Esophagus squamous epithelium (tissue), 5 donors: ENCODE results near the gene MORN3. TPM values are rescaled to one million over a fixed set of nuclear protein-coding genes. Genes with fewer than 3 reads are reported as not detected.
A peak's percentile ranks its signal among the peaks of the same experiment; 100 is the strongest.
"Not testable (repeated sequence)": the region's sequence is repeated elsewhere in the genome, so short reads cannot be mapped to it uniquely, and the experiment has no call there.

ENCODE experiments used
- DNase-seq: peaks from one replicate; lab custom pipeline; 2025; lab: John Stamatoyannopoulos, UW
- H3K27ac ChIP-seq, 4 donors: fragments of 200-600 bp; sonication (generic); one replicate each; pipeline ENCODE4 v1.5.1; 2016 to 2019; ENCODE audit warnings: mild to moderate bottlenecking in 1 of 4
- H3K27me3 ChIP-seq, 4 donors: fragments of 200-600 bp; sonication (generic); 1 replicate in 3 of 4; 2 replicates in 1 of 4; pipeline versions ENCODE4 v1.5.1 to v1.6.0; 2017 to 2021; ENCODE audit warnings: antibody characterized with exemption in 1 of 4
- H3K36me3 ChIP-seq, 3 donors: fragments of 200-600 bp; sonication (generic); one replicate each; pipeline ENCODE4 v1.5.1; 2016 to 2019
- H3K4me1 ChIP-seq, 3 donors: fragments of 200-600 bp; sonication (generic); one replicate each; pipeline ENCODE4 v1.5.1; 2017 to 2019
- H3K4me3 ChIP-seq, 4 donors: fragments of 200-600 bp; sonication (generic); 1 replicate in 3 of 4; 2 replicates in 1 of 4; pipeline ENCODE4 v1.5.1; 2016 to 2019; ENCODE audit warnings: mild to moderate bottlenecking in 2 of 4, moderate library complexity in 1 of 4
- H3K9me3 ChIP-seq, 3 donors: fragments of 200-600 bp; sonication (generic); one replicate each; pipeline ENCODE4 v1.5.1; 2016 to 2019
- CTCF ChIP-seq, 6 experiments: fragments of 450-650 bp in 4 of 6; fragments of 200-600 bp in 2 of 6; sonication (generic) in 2 of 6; IDR thresholded peaks; one replicate each; pipeline ENCODE4 v1.5.1; 2016 to 2019; ENCODE audit warnings: antibody characterized with exemption in 6 of 6, mild to moderate bottlenecking in 4 of 6, moderate library complexity in 4 of 6
- POLR2A ChIP-seq, 4 donors: fragments of 450-650 bp; IDR thresholded peaks; one replicate each; pipeline ENCODE4 v1.6.1; 2017; ENCODE audit warnings: antibody characterized with exemption in 4 of 4, mild to moderate bottlenecking in 4 of 4, moderate library complexity in 3 of 4
- WGBS, 2 donors: methylation state at CpG; one replicate each; pipeline ENCODE4 v1.1.5; 2018; 5-methylcytosine and 5-hydroxymethylcytosine counted together
- intact Hi-C: fragments of 100-400 bp; cut with DNase I; formaldehyde crosslinking; loops from one replicate; pipeline ENCODE4 v1.15.0; 2022
- total RNA-seq, 4 donors: library from RNA; depleted of rRNA; stranded (reverse); fragments of >200 nt; gene quantifications; one replicate each; pipeline ENCODE4 v1.1.0, GENCODE V29; 2016
- donor health status: DM: yes; HTN: yes; CAD: no.

MORN3 gene
- total RNA-seq, 4 donors from 2014 or later: 0.09 to 0.13 TPM; not detected in 2

GRCh38 chr12:121701667-121702277 is 32.3 kb upstream of the MORN3 start:
- no peak overlapping the region for H3K27ac ChIP-seq
- intact Hi-C loops: loop anchor here (5.0 kb wide), 1 partner anchor 71 kb away; no protein-coding TSS in a partner anchor
- 85 to 98% methylated on average over 3 of the region's 3 CpGs for WGBS, 2 donors
- H3K4me3 ChIP-seq: no peak overlapping the region
- no peaks in the 10 kb centered on the region for H3K27me3 ChIP-seq
- no peak for DNase-seq
- no peaks in the 10 kb centered on the region for H3K36me3 ChIP-seq
- no peaks in the 10 kb centered on the region for H3K9me3 ChIP-seq
- TF ChIP-seq CTCF (IDR thresholded peaks at IDR 0.05): no peak
- no peak for TF ChIP-seq POLR2A (IDR thresholded peaks at IDR 0.05)
- peaks cover 0 to 4% (median 0%) of the 10 kb centered on the region in 3 donors for H3K4me1 ChIP-seq

GRCh38 chr12:121697861-121698260 is 28.4 kb upstream of the MORN3 start:
- WGBS, 2 donors: 97 to 98% methylated on average over 5 to 6 of the region's 6 CpGs
- H3K36me3 ChIP-seq, H3K4me1 ChIP-seq, H3K27me3 ChIP-seq, intact Hi-C loops, DNase-seq, H3K9me3 ChIP-seq, H3K27ac ChIP-seq, H3K4me3 ChIP-seq: not testable (repeated sequence)

GRCh38 chr12:121697093-121697698 is 27.7 kb upstream of the MORN3 start:
- no peak for DNase-seq
- H3K27ac ChIP-seq: no peak overlapping the region
- no peaks in the 10 kb centered on the region for H3K9me3 ChIP-seq
- TF ChIP-seq POLR2A (IDR thresholded peaks at IDR 0.05): no peak
- peak; percentile 29 to 81 (median 70) for TF ChIP-seq CTCF (IDR thresholded peaks at IDR 0.05)
- 33 to 39% methylated on average over 9 of the region's 9 CpGs for WGBS, 2 donors
- H3K27me3 ChIP-seq: no peaks in the 10 kb centered on the region
- intact Hi-C loops: no loop called here
- peak overlapping the region in 1 of 4 donors; percentile 28 for H3K4me3 ChIP-seq
- H3K36me3 ChIP-seq: no peaks in the 10 kb centered on the region
- H3K4me1 ChIP-seq: peaks cover 0 to 4% (median 0%) of the 10 kb centered on the region in 3 donors

GRCh38 chr12:121693155-121693687 is 23.8 kb upstream of the MORN3 start:
- 62 to 67% methylated on average over 6 to 7 of the region's 7 CpGs for WGBS, 2 donors
- no peaks in the 10 kb centered on the region for H3K27me3 ChIP-seq
- H3K4me3 ChIP-seq: no peak overlapping the region
- no peak overlapping the region for H3K27ac ChIP-seq
- intact Hi-C loops: no loop called here
- H3K4me1 ChIP-seq: peaks cover 0 to 4% (median 0%) of the 10 kb centered on the region in 3 donors
- no peak for DNase-seq
- H3K36me3 ChIP-seq: no peaks in the 10 kb centered on the region
- TF ChIP-seq CTCF (IDR thresholded peaks at IDR 0.05) (no peak), POLR2A (IDR thresholded peaks at IDR 0.05) (no peak)
- no peaks in the 10 kb centered on the region for H3K9me3 ChIP-seq

GRCh38 chr12:121692744-121693143 is 23.3 kb upstream of the MORN3 start:
- H3K4me1 ChIP-seq, H3K9me3 ChIP-seq, H3K27ac ChIP-seq, intact Hi-C loops, H3K4me3 ChIP-seq, DNase-seq, H3K36me3 ChIP-seq, H3K27me3 ChIP-seq: not testable (repeated sequence)
- WGBS, 2 donors: 20 to 83% methylated on average over 2 to 3 of the region's 3 CpGs

GRCh38 chr12:121689430-121689829 is 20.0 kb upstream of the MORN3 start:
- Histone ChIP-seq H3K27me3 (no peaks in the 10 kb centered on the region), H3K4me3 (no peak overlapping the region), H3K36me3 (no peaks in the 10 kb centered on the region), H3K9me3 (no peaks in the 10 kb centered on the region), H3K27ac (no peak overlapping the region), H3K4me1 (peaks cover 0 to 13% (median 0%) of the 10 kb centered on the region in 3 donors)
- WGBS, 2 donors: 91 to 93% methylated on average over 2 of the region's 2 CpGs
- DNase-seq: no peak
- no peak for TF ChIP-seq CTCF (IDR thresholded peaks at IDR 0.05)
- no peak for TF ChIP-seq POLR2A (IDR thresholded peaks at IDR 0.05)
- intact Hi-C loops: no loop called here
